ENCODE data around the gene MRGPRF. TPM values are rescaled to one million over a fixed set of nuclear protein-coding genes. Genes with fewer than 3 reads are reported as not detected.

MRGPRF gene
- total RNA-seq, 1 experiment from 2014 or later, result not detected

DNA sequence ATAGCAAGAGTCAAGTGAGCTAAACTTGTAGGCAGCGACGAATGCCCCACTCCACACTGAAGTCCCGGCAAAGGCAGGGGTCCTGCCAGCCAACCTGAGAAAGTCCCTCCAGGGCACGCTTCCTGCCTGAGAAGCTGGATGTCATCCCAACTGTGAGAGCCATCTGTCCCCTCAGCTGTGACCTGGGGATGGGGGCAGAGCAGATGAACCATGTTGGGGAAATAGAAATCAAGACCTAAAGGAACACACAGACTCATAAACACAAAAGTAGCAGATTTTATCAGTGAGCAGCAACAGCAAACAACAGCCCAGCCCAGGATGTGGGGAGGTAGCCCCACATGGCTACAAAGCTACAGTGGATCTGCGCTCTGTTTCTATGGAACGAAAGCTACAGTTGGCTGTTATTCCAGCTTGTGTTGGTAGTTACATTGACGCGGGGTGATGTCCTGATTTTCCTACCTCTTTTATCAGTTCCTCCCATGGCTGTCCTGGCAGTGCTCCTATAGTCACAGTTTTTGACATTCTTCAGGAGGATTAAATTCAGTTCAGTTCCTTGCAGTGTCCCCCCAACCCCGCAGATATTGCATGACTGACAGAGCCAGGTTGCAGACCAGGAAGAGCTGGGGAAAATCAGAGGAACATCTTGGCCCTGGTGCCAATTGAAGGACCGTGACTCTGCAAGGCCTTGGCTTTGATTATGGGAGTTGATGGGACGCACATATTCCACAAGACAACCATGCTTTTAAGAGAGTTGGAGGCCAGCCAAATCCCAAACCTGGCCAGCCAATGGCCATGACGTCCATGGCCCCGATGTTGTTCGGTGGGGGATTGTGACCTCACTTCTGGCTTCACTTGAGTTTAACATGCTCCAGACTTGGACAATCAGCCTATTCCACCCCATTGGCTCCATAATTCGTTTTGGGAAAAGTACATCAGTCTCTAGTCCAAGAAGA is 46.9 kb downstream of the MRGPRF start:
- Histone ChIP-seq H3F3A (ENCODE audit: low read length, unreplicated experiment) (no peaks in the 10 kb centered on the region), H3K9me2 (replicated peaks; ENCODE audit: low read length) (no peaks in the 10 kb centered on the region), H3K4me3 (ENCODE audit: low read length) (no peak overlapping the region), H3K27me3 (ENCODE audit: low read length) (peaks cover 12% of the 10 kb centered on the region), H3K4me2 (ENCODE audit: low read length) (no peak overlapping the region), H4K20me1 (ENCODE audit: low read length) (no peaks in the 10 kb centered on the region), H3K27ac (ENCODE audit: low read length) (no peak overlapping the region), H3K4me1 (ENCODE audit: insufficient read depth, low read length) (no peaks in the 10 kb centered on the region), H3K36me3 (ENCODE audit: low read depth, low read length) (no peaks in the 10 kb centered on the region), H3K9me3 (ENCODE audit: low read length) (no peaks in the 10 kb centered on the region), H3K79me2 (ENCODE audit: low read length) (no peaks in the 10 kb centered on the region), H2AFZ (ENCODE audit: low read length) (no peak overlapping the region), H3K9ac (ENCODE audit: low read length) (no peak overlapping the region)
- no TSS peak for BruUV-seq (replicated peaks)
- TF ChIP-seq EZH2phosphoT487 (IDR thresholded peaks at IDR 0.05; ENCODE audit: borderline replicate concordance, low read length), result no peak
- TF ChIP-seq EZH2 (IDR thresholded peaks at IDR 0.05; ENCODE audit: low read length, unreplicated experiment), result no peak
- TF ChIP-seq, protein P1, sequence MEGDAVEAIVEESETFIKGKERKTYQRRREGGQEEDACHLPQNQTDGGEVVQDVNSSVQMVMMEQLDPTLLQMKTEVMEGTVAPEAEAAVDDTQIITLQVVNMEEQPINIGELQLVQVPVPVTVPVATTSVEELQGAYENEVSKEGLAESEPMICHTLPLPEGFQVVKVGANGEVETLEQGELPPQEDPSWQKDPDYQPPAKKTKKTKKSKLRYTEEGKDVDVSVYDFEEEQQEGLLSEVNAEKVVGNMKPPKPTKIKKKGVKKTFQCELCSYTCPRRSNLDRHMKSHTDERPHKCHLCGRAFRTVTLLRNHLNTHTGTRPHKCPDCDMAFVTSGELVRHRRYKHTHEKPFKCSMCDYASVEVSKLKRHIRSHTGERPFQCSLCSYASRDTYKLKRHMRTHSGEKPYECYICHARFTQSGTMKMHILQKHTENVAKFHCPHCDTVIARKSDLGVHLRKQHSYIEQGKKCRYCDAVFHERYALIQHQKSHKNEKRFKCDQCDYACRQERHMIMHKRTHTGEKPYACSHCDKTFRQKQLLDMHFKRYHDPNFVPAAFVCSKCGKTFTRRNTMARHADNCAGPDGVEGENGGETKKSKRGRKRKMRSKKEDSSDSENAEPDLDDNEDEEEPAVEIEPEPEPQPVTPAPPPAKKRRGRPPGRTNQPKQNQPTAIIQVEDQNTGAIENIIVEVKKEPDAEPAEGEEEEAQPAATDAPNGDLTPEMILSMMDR (conservative IDR thresholded peaks at IDR 0.05; ENCODE audit: low read depth, low read length), result no peak
- POLR2A ChIA-PET (ENCODE audit: unreplicated experiment), result no interaction called here
- no peak for ATAC-seq
- no peak for DNase-seq
- intact Hi-C loops (cut with micrococcal nuclease), result loop anchor here (5.0 kb wide), 1 partner anchor 121 kb away; no protein-coding TSS in a partner anchor
- CTCF ChIA-PET, result no interaction called here

DNA sequence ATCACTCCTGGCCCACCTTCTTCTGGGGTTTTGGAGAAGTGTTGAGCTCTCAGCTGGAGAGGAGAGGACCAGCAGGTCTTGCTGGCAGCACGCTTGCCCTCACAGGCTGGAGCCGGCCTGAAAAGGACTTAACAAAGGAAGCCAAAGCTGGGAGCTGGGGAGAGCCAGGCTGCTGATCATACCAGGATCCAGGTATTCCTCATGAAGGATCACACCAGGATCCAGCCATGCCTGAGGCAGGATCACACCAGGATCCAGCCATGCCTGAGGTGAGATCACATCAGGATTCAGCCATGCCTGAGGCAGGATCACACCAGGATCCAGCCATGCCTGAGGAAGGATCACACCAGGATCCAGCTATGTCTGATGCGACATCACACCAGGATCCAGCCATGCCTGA is 49.3 kb downstream of the MRGPRF start:
- Histone ChIP-seq H3K9me2 (replicated peaks; ENCODE audit: low read length) (no peaks in the 10 kb centered on the region), H3F3A (ENCODE audit: low read length, unreplicated experiment) (no peaks in the 10 kb centered on the region), H3K79me2 (ENCODE audit: low read length) (no peaks in the 10 kb centered on the region), H3K27ac (ENCODE audit: low read length) (no peak overlapping the region), H3K9ac (ENCODE audit: low read length) (no peak overlapping the region), H4K20me1 (ENCODE audit: low read length) (no peaks in the 10 kb centered on the region), H3K36me3 (ENCODE audit: low read depth, low read length) (no peaks in the 10 kb centered on the region), H2AFZ (ENCODE audit: low read length) (no peak overlapping the region), H3K4me3 (ENCODE audit: low read length) (no peak overlapping the region), H3K4me1 (ENCODE audit: insufficient read depth, low read length) (no peaks in the 10 kb centered on the region), H3K27me3 (ENCODE audit: low read length) (no peaks in the 10 kb centered on the region), H3K4me2 (ENCODE audit: low read length) (no peak overlapping the region), H3K9me3 (ENCODE audit: low read length) (no peaks in the 10 kb centered on the region)
- no peak for ATAC-seq
- ChIA-PET CTCF (no interaction called here), POLR2A (ENCODE audit: unreplicated experiment) (interaction anchor here (0.6 kb wide), 1 partner anchor 216 kb away, joined by 3 read pairs; no protein-coding TSS in a partner anchor)
- TF ChIP-seq EZH2phosphoT487 (IDR thresholded peaks at IDR 0.05; ENCODE audit: borderline replicate concordance, low read length) (no peak), EZH2 (IDR thresholded peaks at IDR 0.05; ENCODE audit: low read length, unreplicated experiment) (no peak)
- TF ChIP-seq, protein P1 (conservative IDR thresholded peaks at IDR 0.05; ENCODE audit: low read depth, low read length), result no peak
- no TSS peak for BruUV-seq (replicated peaks)
- no peak for DNase-seq
- intact Hi-C loops (cut with micrococcal nuclease), result no loop called here
